ENCODE results near the gene LEPR.

DNA sequence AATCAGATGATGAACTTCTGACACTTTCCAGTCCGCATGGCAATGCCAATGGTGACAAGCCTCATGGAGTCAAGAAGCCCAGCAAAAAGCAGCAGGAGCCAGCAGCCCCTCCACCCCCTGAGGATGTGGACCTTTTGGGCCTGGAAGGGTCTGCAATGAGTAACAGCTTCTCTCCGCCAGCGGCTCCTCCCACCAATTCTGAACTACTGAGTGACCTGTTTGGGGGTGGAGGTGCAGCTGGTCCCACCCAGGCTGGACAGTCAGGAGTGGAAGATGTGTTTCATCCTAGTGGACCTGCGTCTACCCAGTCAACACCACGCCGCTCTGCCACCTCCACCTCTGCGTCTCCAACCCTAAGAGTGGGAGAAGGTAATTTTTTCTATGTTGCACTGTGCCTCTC, 28.0 kb upstream of the LEPR start:
- TF ChIP-seq HNF4G (IDR thresholded peaks at IDR 0.05): no peak
- TF ChIP-seq TAF1 (conservative IDR thresholded peaks at IDR 0.05): no peak
- no peak for TF ChIP-seq ZBTB33 (IDR thresholded peaks at IDR 0.05)
- no peak for TF ChIP-seq JUND (IDR thresholded peaks at IDR 0.05)
- TF ChIP-seq EGR1 (IDR thresholded peaks at IDR 0.05; ENCODE audit: low read depth in 2 of 2): no peak
- no peak for TF ChIP-seq ATF3 (IDR thresholded peaks at IDR 0.05)

Data from liver (tissue), 2 donors.